Peyer's patch (tissue), 4 donors: ENCODE results near the gene NRXN3.

Source experiments
- CTCF ChIP-seq, 6 experiments: fragments of 450-650 bp in 4 of 6; fragments of 200-600 bp in 2 of 6; sonication (generic) in 1 of 6; IDR thresholded peaks; one replicate each; pipeline ENCODE4 v1.5.1; 2017 to 2019; ENCODE audit warnings: antibody characterized with exemption in 6 of 6, mild to moderate bottlenecking in 3 of 6, moderate library complexity in 1 of 6
- POLR2A ChIP-seq, 2 donors: fragments of 450-650 bp; IDR thresholded peaks; one replicate each; pipeline ENCODE4 v1.5.1; 2017; ENCODE audit warnings: antibody characterized with exemption in 2 of 2, mild to moderate bottlenecking in 2 of 2, moderate library complexity in 2 of 2

DNA sequence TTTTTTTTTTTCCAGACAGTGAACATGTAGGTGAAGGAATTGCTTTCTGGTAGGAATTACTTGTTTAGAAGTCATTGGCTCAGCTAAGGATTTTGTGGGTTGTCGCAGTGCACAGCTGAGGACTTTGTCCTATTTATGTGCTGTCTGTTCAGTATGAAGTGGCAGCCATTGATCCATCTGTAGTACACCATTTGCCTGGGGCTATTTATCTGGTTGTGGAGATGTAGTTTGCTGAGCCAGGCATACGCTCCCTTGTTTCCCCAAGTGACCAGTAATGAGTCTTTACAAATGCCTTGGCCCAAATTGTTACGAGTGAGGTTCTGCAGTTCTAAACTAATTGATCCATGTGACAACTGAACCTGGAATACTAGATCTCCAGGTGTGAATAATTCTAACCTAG is 140.1 kb downstream of the NRXN3 start:
- TF ChIP-seq POLR2A (IDR thresholded peaks at IDR 0.05) (no peak), CTCF (IDR thresholded peaks at IDR 0.05) (no peak)
